Activated CD8-positive, alpha-beta memory T cell treated with anti-CD3 and anti-CD28 coated beads for 1 hour (primary cell): ENCODE data around the gene SHB.

Source experiments
- DNase-seq, 2 donors: peaks; one replicate each; pipeline ENCODE4 v3.0.0-alpha.2; 2020; ENCODE audit warnings: low read depth in 1 of 2; ENCODE audit errors: extremely low read depth in 1 of 2

SHB gene

DNA sequence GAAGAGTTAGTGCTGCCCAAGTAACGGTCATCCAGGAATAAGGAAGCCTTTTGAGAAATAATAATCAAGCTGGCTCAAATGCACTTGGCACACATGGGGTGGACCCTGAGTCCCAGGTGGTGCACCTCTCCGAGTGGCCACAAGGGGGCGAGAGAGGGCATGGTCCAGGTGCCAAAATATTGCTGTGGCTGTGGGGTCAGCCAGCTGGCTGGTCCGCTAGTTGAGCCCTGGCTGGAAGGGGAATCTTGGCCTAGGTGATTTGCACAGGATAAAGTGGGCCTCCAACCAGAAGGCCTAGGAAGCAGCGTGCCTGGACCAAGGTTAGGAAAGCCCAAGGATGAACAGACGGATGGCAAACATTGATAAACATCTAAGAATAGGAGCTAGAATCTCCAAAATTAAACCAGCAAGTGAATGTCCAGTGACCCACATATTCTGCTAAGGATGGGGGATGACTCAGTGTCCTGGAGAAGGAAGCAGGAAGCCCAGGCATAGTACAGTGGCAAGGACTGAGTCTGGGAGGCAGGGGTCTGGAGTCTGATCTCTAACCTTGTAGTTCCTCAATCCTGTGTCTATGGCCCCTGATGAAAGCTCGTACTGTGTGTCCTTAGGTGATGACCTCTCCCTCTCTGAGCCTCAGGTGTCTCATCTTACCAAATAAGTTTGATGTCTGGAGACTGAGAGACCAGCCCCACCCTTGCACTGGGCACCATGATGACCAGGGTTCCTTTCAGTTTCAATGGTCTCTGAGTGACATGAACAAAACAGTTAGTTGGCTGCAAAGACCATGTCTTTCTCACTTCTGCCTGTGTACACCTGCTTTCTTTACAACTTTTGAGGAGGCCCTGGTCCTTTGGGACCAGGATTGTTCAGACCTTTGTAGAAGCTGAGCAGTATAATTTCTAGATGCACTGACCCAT, 19.2 kb upstream of the SHB start:
- peak in 1 of 2 donors; percentile 59 for DNase-seq

GRCh38 chr9:38086496-38086895, 17.5 kb upstream of the SHB start:
- DNase-seq, result no peak

GRCh38 chr9:38085308-38085707, 16.3 kb upstream of the SHB start:
- no peak for DNase-seq

- no peak for DNase-seq
Measured at GRCh38 chr9:38084556-38084880, 15.5 kb upstream of the SHB start.

GRCh38 chr9:38083858-38084555, 15.0 kb upstream of the SHB start:
- no peak for DNase-seq

DNA sequence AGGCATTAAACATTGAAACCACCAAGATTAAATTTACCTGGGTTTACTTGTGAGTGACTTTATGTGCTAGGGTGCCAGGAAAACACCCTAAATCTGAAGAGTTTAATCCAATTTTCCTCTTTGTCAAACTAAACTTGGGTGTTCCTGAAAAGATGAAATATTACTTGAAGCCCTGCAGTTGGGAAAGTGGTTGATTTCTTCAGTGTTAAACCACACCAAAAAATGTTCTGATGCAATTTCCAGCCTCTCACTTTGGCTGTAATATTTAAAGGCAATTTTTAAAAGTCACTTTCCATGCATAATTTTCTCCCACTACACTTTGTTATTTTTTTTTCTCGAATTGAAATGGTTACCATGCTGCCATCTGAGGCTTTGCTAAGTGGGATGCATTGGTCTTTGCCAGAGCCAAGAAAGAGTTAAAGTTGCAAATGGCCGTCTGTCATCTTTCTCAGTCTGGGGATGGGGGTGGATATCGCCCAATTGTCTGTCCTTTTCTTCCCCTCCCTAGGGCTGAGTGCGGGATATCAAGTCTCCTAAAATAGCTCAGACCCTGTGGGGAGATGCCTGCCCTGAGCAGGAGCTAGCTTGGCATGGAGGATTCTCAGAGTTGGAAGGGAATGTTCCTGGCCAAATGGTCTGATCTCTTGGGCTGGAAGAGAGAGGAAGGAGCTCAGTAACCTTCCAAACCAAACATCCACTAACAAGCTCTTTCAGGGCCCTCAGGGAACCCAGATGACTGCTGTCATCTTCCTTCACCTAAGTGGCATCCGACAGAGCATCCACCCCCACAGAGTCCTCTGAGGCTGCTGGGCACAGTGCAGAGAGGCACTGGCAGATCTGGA, 13.6 kb upstream of the SHB start:
- DNase-seq, result no peak

GRCh38 chr9:38081356-38082108, 12.5 kb upstream of the SHB start:
- no peak for DNase-seq

DNA sequence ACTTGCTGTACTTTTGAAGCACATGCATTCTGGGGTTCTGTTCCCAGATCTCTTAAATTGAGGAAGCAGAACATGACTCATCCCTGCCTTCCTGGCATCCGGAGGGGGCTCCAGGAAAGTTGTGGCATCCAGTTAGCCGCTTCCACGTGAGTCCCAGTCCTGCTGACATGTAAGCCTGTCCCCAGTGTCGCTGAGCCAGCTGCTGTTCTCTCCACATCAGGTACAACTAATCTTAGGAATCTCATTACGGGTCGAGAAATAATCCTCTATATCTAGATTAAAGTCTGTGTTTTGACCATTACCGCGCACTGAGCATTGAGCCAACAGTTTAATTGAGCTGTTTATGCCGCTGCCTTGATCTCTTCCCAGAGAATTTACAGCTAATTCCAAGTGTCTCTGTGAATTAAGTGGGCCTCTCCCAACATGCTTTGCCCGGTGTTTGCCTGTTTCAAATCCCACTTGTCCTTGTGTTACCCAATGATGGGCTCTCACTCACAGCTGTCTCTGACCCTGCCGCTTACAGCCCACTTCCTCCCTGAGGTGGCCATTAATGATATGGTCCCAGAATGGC, 10.5 kb upstream of the SHB start:
- DNase-seq, result no peak

GRCh38 chr9:38075272-38075671, 6.2 kb upstream of the SHB start:
- no peak for DNase-seq

- DNase-seq, result no peak
Measured at GRCh38 chr9:38074441-38074961, 5.5 kb upstream of the SHB start.

GRCh38 chr9:38073882-38074281, 4.9 kb upstream of the SHB start:
- DNase-seq, result no peak

GRCh38 chr9:38071470-38072134, 2.6 kb upstream of the SHB start:
- DNase-seq, result no peak

- no peak for DNase-seq
Measured at GRCh38 chr9:38067859-38068681, 957 bp downstream of the SHB start.

DNA sequence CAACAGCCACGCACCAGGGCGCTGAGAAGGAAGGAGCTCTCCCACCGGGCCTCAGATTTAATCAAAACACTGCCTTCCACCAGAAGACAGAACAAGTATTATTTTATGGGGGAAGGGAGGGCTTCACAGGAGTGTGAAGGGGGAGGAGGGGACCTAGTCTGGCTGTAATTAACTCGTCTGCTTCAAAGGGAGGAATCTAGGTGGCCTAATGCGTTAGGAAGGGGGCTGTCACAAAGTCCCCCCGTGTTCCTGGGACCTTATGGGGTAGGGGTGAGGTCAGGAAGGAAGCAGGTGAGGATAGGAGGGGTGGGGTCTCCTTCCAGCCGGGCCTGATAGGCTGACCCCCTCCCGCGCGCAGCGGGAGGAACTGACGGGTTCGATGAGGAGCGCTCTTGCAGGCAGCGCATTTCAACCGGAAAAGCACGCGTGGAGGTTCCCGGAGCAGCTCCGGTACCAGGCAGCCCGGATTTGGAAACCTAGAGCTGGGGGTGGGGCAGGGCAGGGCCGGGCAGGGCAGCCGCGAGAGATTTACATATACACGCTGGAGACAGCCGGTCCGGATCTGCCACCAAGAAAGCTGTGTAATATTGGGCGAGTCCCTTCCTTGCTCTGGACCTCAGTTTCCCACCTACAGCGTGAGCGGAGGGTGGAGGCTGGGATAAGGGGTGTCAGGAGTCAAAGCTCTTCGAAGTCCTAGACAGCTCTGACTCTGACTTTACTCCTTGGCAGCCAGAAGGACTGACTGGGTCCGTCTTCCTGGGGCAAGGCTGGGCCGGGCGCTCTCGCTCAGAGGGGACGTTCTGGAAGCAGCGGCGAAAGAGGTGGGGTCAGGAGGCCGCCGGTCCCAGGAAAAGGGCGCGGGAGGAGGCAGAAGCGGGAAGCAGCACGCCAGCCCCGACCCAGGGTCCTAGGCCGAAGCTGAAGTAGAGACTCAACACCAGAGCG, 1.8 kb downstream of the SHB start:
- DNase-seq, result no peak

DNA sequence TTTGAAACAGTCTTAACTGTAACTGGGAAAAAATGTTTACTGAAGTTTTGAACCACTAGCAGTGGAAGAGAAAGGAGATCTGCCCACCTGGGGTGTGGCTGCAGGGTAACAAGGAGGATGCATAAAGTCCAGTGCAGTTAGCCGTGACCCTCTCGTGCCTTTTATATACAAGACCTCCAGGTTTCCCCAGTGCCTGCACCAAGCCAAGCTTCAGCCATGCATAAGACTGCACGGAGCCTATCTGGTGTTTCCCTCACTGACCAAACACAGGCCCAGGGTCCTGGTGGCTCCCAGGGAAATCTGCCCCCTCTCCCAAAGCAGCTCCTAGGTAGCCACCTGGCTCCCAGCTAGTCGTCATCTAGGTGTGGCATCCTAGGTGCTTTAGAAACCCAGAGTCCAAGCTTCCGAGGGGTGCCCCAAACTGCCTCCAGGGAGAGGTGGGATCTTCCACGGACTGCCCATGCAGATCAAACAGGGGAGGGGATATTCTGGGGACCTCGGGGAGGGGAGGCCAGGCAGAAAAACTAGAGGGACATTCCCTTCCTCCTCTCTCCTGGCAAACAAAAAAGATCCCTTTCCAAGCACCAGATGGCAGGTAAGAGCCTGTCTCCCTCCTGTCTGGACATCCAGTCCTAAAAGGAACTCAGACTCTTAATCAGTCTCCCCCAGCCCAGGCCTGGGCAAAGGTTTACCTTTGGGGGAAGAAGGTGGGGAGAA, 2.7 kb downstream of the SHB start:
- DNase-seq, result no peak

- DNase-seq, result no peak
Measured at GRCh38 chr9:38065369-38066075, 3.5 kb downstream of the SHB start.
